NB4 (cell line): Measurements from ENCODE around the gene BTF3.

ENCODE experiments used
- DNase-seq: peaks from one replicate; pipeline ENCODE4 v3.0.0; 2010; ENCODE audit warnings: low read depth
- H3K4me3 ChIP-seq: one replicate; pipeline ENCODE4 v1.5.1; 2011; ENCODE audit warnings: mild to moderate bottlenecking, low read depth, low read length, moderate library complexity
- CTCF ChIP-seq: IDR thresholded peaks from one replicate; pipeline ENCODE4 v1.5.1; 2012; ENCODE audit warnings: low read depth, low read length
- MAX ChIP-seq: IDR thresholded peaks from 2 replicates; pipeline ENCODE4 v1.6.1; 2011; ENCODE audit warnings: low read depth, low read length
- MYC ChIP-seq: IDR thresholded peaks from 2 replicates; pipeline ENCODE4 v1.6.1; 2011; ENCODE audit warnings: low read depth, low read length
- POLR2A ChIP-seq: IDR thresholded peaks from 2 replicates; pipeline ENCODE4 v1.6.1; 2011; ENCODE audit warnings: mild to moderate bottlenecking; ENCODE audit not compliant: insufficient read length; ENCODE audit errors: extremely low read depth

The BTF3 gene

GRCh38 chr5:73522989-73523388 is 24.7 kb downstream of the BTF3 start:
- TF ChIP-seq POLR2A, result no peak
- TF ChIP-seq CTCF, result no peak
- no peak for TF ChIP-seq MAX
- no peak for TF ChIP-seq MYC
- no peak for DNase-seq
- no peak overlapping the region for H3K4me3 ChIP-seq

GRCh38 chr5:73523861-73524260 is 25.6 kb downstream of the BTF3 start:
- TF ChIP-seq CTCF (no peak), MAX (no peak), POLR2A (no peak)
- no peak for DNase-seq
- no peak overlapping the region for H3K4me3 ChIP-seq

GRCh38 chr5:73525606-73526203 is 27.5 kb downstream of the BTF3 start:
- DNase-seq, result no peak
- no peak for TF ChIP-seq CTCF
- TF ChIP-seq MAX, result no peak
- TF ChIP-seq MYC, result no peak
- TF ChIP-seq POLR2A, result no peak
- H3K4me3 ChIP-seq, result no peak overlapping the region

- no peak for DNase-seq
- TF ChIP-seq POLR2A, result no peak
- no peak for TF ChIP-seq MAX
- no peak for TF ChIP-seq MYC
- TF ChIP-seq CTCF, result no peak
- no peak overlapping the region for H3K4me3 ChIP-seq
Measured at GRCh38 chr5:73528248-73528647, 30.0 kb downstream of the BTF3 start.

GRCh38 chr5:73529081-73529480 is 30.8 kb downstream of the BTF3 start:
- no peak overlapping the region for H3K4me3 ChIP-seq
- no peak for DNase-seq
- TF ChIP-seq MAX (no peak), POLR2A (no peak)

GRCh38 chr5:73531356-73531755 is 33.1 kb downstream of the BTF3 start:
- TF ChIP-seq CTCF (no peak), MAX (no peak), MYC (no peak), POLR2A (no peak)
- no peak for DNase-seq
- no peak overlapping the region for H3K4me3 ChIP-seq
